ENCODE data around the gene ERCC6L2.

The ERCC6L2 gene

GRCh38 chr9:95864852-95865580 lies 10.5 kb upstream of the ERCC6L2 start:
- no peak for DNase-seq

DNA sequence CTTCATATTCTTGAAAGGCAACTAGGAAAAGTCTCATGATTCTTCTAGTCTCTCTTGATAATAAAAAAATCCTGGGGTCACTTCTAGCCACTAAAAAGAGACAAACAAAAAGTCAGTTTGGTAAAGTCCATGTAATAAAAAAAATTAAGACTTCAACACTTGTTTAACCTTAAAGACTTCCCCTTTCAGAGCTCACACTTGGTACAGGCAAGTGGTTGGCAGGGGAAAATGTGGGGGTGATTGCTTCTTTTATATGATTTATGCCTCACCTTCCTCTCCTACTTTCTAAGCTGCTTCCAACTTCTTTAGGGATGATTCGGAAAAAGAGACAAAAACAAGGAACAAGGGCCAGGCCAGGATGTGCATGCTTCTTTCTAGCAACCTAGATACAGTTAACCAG lies 5.1 kb upstream of the ERCC6L2 start:
- no peak for DNase-seq

DNA sequence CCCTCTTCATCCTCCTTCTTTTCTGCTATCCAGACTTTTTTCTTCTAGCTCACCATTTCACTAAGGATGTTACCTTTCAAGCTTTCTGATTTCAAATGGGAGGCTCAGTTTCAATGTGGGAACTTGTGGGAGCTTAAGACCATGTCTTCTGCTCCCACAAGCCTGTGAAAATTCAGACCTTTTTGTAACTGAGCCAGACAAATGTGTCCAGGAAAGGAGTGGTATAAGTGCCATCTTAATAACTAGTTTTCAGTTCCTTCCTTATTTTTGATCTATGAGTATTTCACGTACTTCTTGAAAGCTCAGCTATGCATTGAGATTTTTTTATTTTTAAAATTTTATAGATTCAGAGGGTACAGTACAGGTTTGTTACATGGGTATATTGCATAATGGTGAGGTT lies 4.6 kb upstream of the ERCC6L2 start:
- no peak for DNase-seq

DNA sequence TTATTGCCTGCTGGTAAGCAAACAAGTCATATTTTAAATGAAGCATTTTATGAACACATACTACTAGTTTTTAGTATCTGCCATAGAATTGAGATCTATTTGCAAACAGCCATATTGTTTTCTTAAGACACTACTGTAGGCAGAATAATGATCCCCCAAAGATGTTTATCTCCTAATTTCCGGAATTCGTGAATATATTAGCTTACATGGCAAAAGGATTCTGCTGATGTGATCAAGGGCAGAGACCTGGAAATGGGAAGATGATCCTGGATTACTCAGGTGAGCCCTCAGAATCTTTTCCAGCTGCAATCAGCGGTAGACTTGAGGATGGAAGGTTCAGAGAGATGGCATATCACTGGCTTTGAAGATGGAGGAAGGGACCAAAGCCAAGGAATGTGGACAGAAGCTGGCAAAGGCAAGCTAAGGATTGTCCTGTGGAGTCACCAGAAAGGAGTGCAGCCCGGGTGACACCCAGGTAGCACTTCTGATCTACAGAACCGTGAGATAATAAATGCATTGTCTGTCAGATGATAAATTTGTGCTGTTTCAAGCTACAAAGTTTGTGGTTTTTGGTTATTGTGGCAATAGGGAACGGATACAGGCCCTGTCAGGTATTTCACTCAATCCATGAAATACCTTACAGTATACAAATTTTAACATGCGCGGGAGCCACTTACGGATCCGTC lies 1.0 kb upstream of the ERCC6L2 start:
- DNase-seq = no peak

GRCh38 chr9:95874989-95875304 lies 544 bp upstream of the ERCC6L2 start:
- peak; percentile 35 for DNase-seq

- DNase-seq = no peak
Observed at GRCh38 chr9:95876138-95876444, 600 bp downstream of the ERCC6L2 start.

DNA sequence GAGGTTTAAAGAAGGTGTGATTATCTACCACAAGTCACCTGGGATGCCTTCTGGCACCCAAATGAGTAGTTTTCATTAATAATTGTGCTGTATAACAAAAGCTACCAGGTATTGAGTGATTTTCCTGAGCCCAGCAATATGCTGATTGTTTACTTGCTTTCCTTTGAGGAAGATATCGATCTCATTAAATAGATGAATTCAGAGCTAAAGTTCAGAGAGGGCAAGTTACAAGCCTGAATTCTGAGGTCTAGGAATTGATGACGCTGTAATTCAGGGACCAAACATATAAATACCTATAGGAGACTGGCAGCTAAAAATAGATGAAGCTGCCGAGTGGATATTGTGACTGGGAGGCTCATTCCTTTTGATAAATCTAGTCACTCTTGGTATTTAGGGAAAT lies 1.1 kb downstream of the ERCC6L2 start:
- no peak for DNase-seq

DNA sequence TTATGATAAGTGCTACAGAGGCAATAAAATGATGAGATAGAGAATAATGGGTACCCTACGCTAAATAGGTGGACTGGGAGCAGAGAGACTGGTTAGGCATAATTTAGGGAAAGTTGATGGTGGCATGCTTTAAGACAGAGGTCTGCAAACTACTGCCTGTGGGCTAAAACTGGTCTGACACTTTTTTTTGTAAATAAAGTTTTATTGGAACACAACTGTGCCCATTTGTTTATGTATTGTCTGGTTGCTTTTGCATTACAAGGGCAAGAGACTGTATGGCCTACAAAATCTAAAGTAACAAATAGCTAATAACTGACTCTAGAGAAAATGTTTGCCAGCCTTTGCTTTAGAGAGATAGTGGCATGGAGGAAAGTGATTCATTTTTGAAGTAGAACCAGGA lies 2.5 kb downstream of the ERCC6L2 start:
- no peak for DNase-seq

GRCh38 chr9:95879591-95879990 lies 4.1 kb downstream of the ERCC6L2 start:
- DNase-seq = no peak

DNA sequence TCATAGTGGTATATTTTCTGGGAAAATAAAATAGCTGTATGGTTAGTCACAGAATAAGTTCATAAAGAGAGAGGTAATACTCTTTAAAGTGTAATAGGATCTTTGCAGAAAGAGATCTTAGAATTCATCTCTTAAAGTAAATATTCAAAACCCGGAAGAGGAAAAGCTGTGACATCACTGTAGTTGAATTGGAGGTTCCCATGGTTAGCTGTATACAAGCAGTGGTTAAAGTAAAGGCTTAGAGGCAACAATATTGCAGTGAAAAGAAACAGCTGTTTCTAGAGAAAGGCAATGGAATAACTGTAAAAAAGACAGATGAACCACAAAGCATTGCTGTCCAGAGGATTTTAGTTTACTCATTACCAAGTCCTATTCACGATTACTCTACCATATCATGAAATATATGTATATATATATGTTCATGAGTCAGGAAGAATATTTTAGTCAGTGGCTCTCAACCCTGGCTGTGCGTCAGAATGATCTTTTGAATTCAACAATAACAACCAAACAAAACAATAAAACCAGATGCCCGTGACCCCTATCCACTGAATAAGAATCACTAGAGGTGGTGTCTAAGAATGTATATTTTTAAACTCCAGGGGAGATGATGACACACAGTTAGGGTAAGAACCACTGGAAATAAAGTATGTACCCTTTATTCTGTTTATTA lies 4.7 kb downstream of the ERCC6L2 start:
- no peak for DNase-seq

DNA sequence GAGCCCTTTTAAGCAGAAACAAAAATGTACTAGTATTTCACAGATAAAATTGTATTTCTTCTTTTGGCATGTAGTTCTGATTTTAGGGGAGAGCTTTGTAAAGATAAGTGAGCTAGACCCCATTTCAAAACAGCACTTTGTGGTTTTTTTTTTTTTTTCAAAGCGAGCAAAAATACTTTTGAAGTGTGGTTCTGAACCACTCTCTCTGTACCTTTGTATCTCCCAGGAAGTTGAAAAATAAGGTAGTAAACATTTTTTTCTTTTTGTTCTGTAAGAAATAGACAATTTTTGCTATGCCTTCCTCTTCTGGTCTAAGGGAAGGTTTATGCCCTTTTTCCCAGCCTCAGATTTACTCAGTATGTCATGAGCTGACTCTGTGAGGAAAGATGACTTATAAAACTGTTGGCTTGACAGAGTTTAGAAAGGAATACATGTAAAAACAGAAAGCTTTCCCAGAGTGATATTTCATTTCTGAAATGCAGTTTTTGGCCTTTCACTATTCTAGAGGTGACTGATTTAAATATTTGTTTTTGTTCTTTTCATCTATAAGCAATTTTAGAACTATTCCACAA lies 12.5 kb downstream of the ERCC6L2 start:
- DNase-seq = no peak

DNA sequence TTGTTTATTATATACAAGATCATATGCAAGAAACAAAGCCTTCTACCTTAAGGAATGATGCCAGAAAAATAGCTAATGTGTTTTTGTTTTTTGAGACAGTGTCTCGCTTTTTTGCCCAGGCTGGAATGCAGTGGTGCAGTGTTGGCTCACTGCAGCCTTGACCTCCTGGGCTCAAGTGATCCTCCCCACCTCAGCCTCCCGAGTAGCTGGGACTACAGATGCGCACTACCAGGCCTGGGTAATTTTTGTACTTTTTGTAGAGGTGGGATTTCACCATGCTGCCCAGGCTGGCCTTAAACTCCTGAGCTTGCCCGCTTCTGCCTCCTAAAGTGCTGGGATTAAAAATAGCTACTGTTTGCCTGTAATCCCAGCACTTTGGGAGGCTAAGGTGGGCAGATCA lies 15.1 kb downstream of the ERCC6L2 start:
- no peak for DNase-seq

DNA sequence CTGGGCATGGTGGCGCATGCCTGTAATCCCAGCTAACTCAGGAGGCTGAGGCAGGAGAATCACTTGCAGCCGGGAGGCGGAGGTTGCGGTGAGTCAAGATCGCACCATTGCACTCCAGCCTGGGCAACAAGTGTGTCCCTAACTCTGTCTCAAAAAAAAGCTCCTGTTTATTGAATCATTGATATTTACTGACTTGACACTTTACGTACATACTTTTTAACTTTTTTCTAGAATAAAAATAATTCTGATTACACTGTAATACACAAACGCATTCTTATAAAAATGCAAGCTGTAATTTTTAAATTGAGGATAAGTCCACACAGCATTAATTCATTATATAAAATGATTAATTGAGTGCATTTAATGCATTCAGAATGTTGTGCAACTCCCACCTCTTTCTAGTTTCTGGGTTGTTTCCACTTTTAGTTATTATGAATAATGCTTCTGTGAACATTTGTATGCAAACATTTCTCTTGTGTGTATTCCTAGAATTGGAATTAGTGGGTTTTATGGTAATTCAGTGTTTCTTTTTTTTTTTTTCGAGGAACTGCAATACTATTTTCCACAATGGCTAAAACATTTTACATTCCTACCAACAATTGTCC lies 15.7 kb downstream of the ERCC6L2 start:
- DNase-seq = no peak

DNA sequence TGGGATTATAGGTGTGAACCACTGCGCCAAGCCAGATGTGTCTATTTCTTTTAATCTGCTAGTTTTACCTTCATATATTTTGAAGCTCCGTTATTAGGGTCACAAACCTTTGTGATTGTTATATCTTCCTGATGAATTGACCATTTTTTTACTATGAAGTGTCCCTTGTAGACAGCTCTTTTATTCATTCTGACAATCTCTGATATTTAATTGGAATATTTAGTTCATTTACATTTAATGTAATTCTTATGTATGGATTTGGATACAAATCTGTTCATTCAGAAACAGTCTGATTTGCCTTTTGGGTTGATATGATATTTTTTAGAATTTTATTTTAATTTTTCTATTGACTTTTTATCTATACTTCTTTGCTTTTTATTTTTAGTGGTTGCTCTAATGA lies 17.2 kb downstream of the ERCC6L2 start:
- no peak for DNase-seq

- DNase-seq = no peak
Observed at GRCh38 chr9:95896580-95896979, 21.1 kb downstream of the ERCC6L2 start.

DNA sequence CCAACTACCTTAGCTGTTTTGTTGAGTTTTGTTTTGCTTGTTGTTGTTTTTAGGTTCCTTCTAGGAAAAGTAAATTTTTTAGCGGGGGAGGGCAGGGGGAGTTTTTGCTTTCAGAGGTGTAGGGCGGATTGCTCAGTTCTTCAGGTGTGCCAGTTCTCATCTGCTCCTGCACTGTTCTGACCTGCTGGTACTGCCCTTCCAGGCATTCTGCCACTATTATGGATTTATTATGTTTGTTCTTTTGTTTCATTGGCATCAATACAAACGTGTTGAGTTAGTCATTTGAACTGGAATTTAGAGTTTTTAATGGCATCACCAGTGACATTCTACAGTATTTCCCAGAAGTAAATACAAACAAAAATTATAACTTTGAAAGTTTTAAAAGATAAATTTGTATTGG lies 26.0 kb downstream of the ERCC6L2 start:
- DNase-seq = no peak

DNA sequence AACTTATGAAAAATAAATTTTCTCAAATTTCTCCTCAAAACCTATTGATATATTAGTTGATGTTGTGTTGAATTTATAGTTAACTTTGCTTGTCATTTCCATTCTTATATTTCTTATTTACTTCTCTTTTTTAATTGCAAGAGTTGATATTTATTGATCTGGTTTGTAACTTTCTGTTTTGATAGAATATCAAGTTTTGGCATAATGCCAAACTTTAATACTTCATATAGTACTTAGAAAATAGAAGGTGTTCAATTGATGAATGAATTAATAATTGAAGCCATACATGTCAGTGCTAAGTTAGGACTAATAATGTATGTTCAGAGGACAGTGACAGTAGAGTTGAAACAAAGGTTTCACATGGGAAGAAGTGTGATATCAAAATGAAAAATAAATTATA lies 27.9 kb downstream of the ERCC6L2 start:
- DNase-seq = no peak

GRCh38 chr9:95907794-95908193 lies 32.3 kb downstream of the ERCC6L2 start:
- no peak for DNase-seq

DNA sequence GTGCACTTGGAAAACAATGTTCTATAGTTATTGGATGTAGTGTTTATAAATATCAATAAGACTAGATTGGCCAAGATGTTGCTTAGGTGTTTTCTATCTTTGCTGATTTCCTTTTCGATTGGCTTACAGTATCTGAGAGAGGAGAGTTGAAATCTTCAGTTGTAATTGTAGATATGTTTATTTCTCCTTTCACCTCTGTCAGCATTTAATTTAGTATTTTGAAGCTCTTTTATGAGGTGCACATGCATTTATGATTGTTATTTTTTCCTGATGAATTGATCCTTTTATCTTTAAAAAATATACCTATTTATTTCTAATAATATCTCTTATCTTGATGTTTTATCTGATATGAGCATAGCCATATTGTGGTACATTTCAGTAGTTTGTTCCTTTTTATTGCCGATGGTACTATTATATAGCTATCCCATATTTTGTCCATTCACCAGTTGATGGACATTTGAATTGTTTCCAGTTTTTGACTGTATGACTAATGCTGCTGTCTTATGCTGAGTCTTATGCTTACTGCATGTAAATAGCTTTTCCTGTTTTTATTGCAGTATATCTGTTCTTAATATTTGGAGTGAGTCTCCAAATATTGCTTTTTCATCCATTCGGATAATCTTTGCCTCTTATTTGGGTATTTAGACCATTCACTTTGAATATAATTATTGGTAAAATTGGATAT lies 34.7 kb downstream of the ERCC6L2 start:
- no peak for DNase-seq

GRCh38 chr9:95910770-95911340 lies 35.4 kb downstream of the ERCC6L2 start:
- DNase-seq = no peak

DNA sequence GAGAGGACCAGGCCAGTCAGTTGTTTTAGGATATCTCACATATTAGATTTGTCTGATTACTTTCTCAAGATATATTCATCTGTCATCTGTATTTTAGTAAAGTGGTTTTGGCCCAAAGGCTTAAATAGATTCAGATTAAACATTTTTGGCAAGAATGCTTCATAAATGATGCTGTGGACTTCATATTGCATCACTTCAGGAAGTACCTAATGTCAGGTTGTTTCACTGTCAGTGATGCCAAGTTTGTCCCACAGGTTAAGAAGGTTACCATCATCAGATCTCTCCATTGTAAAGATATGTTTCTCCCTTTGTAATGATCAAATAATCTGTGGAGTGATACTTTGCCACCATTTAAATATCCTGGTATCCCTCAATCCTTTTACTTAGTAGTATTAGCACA lies 37.3 kb downstream of the ERCC6L2 start:
- DNase-seq = no peak

DNA sequence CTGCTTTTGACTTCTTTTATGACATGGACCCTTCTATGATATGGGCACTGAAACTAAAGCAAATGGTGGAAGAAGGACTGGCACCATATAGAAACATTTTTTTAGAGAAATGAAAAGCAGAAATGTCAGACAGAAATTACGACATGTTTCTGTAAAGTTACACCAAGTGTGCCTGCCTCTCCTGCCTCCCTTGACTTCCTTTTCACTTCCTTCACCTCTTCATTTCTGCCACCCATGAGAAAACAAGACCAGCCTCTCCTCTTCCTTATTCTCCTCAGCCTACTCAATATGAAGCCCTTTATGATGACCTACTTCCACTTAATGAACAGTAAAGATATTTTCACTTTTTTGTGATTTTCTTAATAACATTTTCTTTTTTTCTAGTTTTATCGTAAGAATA lies 44.5 kb downstream of the ERCC6L2 start:
- no peak for DNase-seq

DNA sequence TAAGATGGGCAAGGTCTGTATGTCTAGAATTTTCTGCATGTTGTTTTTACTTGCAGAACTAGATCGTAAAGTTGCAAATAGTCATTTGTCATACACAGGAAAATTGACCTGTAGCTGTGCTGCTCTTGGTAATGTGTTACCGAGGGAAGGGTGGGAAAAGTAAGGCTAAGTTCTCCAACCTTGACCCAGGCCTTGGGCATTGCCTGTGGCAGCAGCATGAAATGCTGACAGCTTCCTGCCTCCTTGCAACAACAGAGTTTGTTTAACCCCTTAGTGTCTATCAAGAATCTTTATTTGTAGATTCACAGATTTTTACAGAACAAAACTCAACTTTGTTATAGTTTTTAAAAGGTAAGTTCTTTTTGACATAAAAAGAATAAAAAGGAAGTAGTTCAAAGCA lies 48.3 kb downstream of the ERCC6L2 start:
- no peak for DNase-seq
